IMR-90 (cell line): ENCODE data around the gene TENM3. TPM values are rescaled to one million over a fixed set of nuclear protein-coding genes. Genes with fewer than 3 reads are reported as not detected.

ENCODE experiments used
- ATAC-seq: fragments of 200-7000 bp; cut with Tn5 transposase; 2 replicates; pipeline ENCODE4 v1.9.1; 2020; ENCODE audit warnings: low read depth, mild to moderate bottlenecking, moderate library complexity
- BruUV-seq: library from RNA; stranded (reverse); fragments of 400-500 nt; replicated peaks from 2 replicates; lab custom pipeline; 2021; lab: Mats Ljungman, UMichigan
- CTCF ChIA-PET: fragments of 300-600 bp; formaldehyde crosslinking; extraction: SDS; loops from one replicate; lab custom pipeline; 2021; ENCODE audit warnings: antibody characterized with exemption; lab: Yijun Ruan, JAX
- POLR2A ChIA-PET: fragments of 300-600 bp; sonication (Branson Sonifier 250); formaldehyde crosslinking; loops from one replicate; lab custom pipeline; 2022; ENCODE audit warnings: antibody characterized with exemption; ENCODE audit not compliant: unreplicated experiment; lab: Charles Lee
- DNase-seq: peaks from one replicate; pipeline ENCODE4 v3.0.0; 2013
- H2AFZ ChIP-seq: replicated peaks from 2 replicates; pipeline ENCODE3; 2013; ENCODE audit warnings: low read length, mild to moderate bottlenecking; ENCODE audit not compliant: poor library complexity
- H2AK5ac ChIP-seq: 2 replicates; pipeline ENCODE4 v1.6.1; 2013; ENCODE audit warnings: low read depth, low read length, inconsistent platforms
- H2AK9ac ChIP-seq: replicated peaks from 2 replicates; pipeline ENCODE3; 2013; ENCODE audit warnings: mild to moderate bottlenecking, low read depth, low read length, moderate library complexity; ENCODE audit not compliant: poor library complexity
- H2BK120ac ChIP-seq: 2 replicates; pipeline ENCODE4 v1.6.1; 2013; ENCODE audit warnings: low read depth, low read length, inconsistent platforms
- H2BK15ac ChIP-seq: 3 replicates; pipeline ENCODE4 v1.6.1; 2013; ENCODE audit warnings: low read depth, low read length, inconsistent platforms
- H2BK20ac ChIP-seq: 2 replicates; pipeline ENCODE4 v1.6.1; 2013; ENCODE audit warnings: low read depth, mild to moderate bottlenecking, inconsistent platforms, low read length, moderate library complexity
- H2BK5ac ChIP-seq: 2 replicates; pipeline ENCODE4 v1.6.1; 2013; ENCODE audit warnings: mild to moderate bottlenecking, low read depth, low read length, inconsistent platforms; ENCODE audit not compliant: poor library complexity, severe bottlenecking
- H3K14ac ChIP-seq: replicated peaks from 2 replicates; pipeline ENCODE4 v1.6.1; 2013; ENCODE audit warnings: low read depth, low read length, inconsistent platforms
- H3K18ac ChIP-seq: 2 replicates; pipeline ENCODE4 v1.6.1; 2013; ENCODE audit warnings: low read depth, low read length, control low read depth
- H3K23ac ChIP-seq: 2 replicates; pipeline ENCODE4 v1.6.1; 2013; ENCODE audit warnings: low read depth, low read length, inconsistent platforms
- H3K27ac ChIP-seq: 2 replicates; pipeline ENCODE4 v1.5.1; 2013; ENCODE audit warnings: mild to moderate bottlenecking, control low read depth, low read length; ENCODE audit not compliant: insufficient read depth
- H3K27me3 ChIP-seq: 2 replicates; pipeline ENCODE4 v1.6.1; 2013; ENCODE audit warnings: low read length; ENCODE audit not compliant: control insufficient read depth, insufficient read depth
- H3K36me3 ChIP-seq: 2 replicates; pipeline ENCODE4 v1.6.1; 2013; ENCODE audit warnings: low read length, mixed read lengths; ENCODE audit not compliant: control insufficient read depth, insufficient read depth
- H3K4ac ChIP-seq: 2 replicates; pipeline ENCODE4 v1.6.1; 2013; ENCODE audit warnings: low read depth, low read length, inconsistent platforms
- H3K4me1 ChIP-seq: 2 replicates; pipeline ENCODE4 v1.6.1; 2013; ENCODE audit warnings: low read length, mixed read lengths; ENCODE audit not compliant: control insufficient read depth, insufficient read depth
- H3K4me2 ChIP-seq: 2 replicates; pipeline ENCODE4 v1.6.1; 2013; ENCODE audit warnings: low read depth, mild to moderate bottlenecking, control low read depth, low read length, moderate library complexity
- H3K4me3 ChIP-seq: 2 replicates; pipeline ENCODE4 v1.5.1; 2013; ENCODE audit warnings: low read depth, mild to moderate bottlenecking, control low read depth, low read length, moderate library complexity; ENCODE audit not compliant: insufficient read depth
- H3K56ac ChIP-seq: 2 replicates; pipeline ENCODE4 v1.6.1; 2013; ENCODE audit warnings: low read length, inconsistent platforms; ENCODE audit not compliant: insufficient read depth; ENCODE audit errors: extremely low read depth
- H3K79me1 ChIP-seq, 2 experiments: 2 replicates each; pipeline ENCODE4 v1.6.1; 2013; ENCODE audit warnings: low read length in 2 of 2, inconsistent platforms in 1 of 2, low read depth in 1 of 2
- H3K9ac ChIP-seq: 2 replicates; pipeline ENCODE4 v1.6.1; 2013; ENCODE audit warnings: low read depth, low read length, control low read depth
- H3K9me1 ChIP-seq: 2 replicates; pipeline ENCODE4 v1.6.1; 2013; ENCODE audit warnings: low read length, inconsistent platforms; ENCODE audit not compliant: insufficient read depth
- H3K9me3 ChIP-seq: 2 replicates; pipeline ENCODE4 v1.6.1; 2013; ENCODE audit warnings: low read length; ENCODE audit not compliant: control insufficient read depth, insufficient read depth
- H4K20me1 ChIP-seq: 2 replicates; pipeline ENCODE4 v1.6.1; 2013; ENCODE audit warnings: low read length, inconsistent platforms; ENCODE audit not compliant: insufficient read depth
- H4K5ac ChIP-seq: 2 replicates; pipeline ENCODE4 v1.6.1; 2013; ENCODE audit warnings: mild to moderate bottlenecking, low read depth, low read length, control low read depth
- H4K8ac ChIP-seq, 2 experiments: 2 replicates each; pipeline ENCODE4 v1.6.1; 2013; ENCODE audit warnings: low read depth in 2 of 2, low read length in 2 of 2, control low read depth in 1 of 2, inconsistent platforms in 1 of 2
- H4K91ac ChIP-seq: 2 replicates; pipeline ENCODE4 v1.6.1; 2013; ENCODE audit warnings: low read depth, low read length, inconsistent platforms; ENCODE audit not compliant: insufficient read depth
- BHLHE40 ChIP-seq: fragments of 150-350 bp; IDR thresholded peaks from 2 replicates; pipeline ENCODE4 v1.6.1; 2016; ENCODE audit warnings: mild to moderate bottlenecking, low read depth, low read length
- CEBPB ChIP-seq: IDR thresholded peaks from 2 replicates; pipeline ENCODE4 v1.6.1; 2012; ENCODE audit warnings: low read depth, low read length, improper control_type of control experiment
- CHD1 ChIP-seq: IDR thresholded peaks from 2 replicates; pipeline ENCODE4 v1.6.1; 2012; ENCODE audit warnings: low read depth, low read length, improper control_type of control experiment
- CTCF ChIP-seq: conservative IDR thresholded peaks from 2 replicates; pipeline ENCODE4 v1.5.1; 2012; ENCODE audit warnings: mild to moderate bottlenecking, low read depth, low read length, improper control_type of control experiment
- ELK1 ChIP-seq: fragments of 150-350 bp; IDR thresholded peaks from 2 replicates; pipeline ENCODE4 v1.6.1; 2016; ENCODE audit warnings: low read depth, mild to moderate bottlenecking, low read length, moderate library complexity, borderline replicate concordance
- FOS ChIP-seq: fragments of 150-350 bp; IDR thresholded peaks from 2 replicates; pipeline ENCODE4 v1.6.1; 2016; ENCODE audit warnings: low read depth, low read length
- MAFK ChIP-seq: IDR thresholded peaks from 2 replicates; pipeline ENCODE4 v1.6.1; 2012; ENCODE audit warnings: low read depth, low read length, improper control_type of control experiment
- MAZ ChIP-seq: IDR thresholded peaks from 2 replicates; pipeline ENCODE4 v1.6.1; 2012; ENCODE audit warnings: low read depth, mild to moderate bottlenecking, low read length, improper control_type of control experiment, moderate library complexity, borderline replicate concordance
- MXI1 ChIP-seq: IDR thresholded peaks from 2 replicates; pipeline ENCODE4 v1.6.1; 2012; ENCODE audit warnings: low read depth, mild to moderate bottlenecking, low read length, moderate library complexity, borderline replicate concordance
- NFE2L2 ChIP-seq: fragments of 150-350 bp; IDR thresholded peaks from 2 replicates; pipeline ENCODE4 v1.6.1; 2016; ENCODE audit warnings: low read depth, mild to moderate bottlenecking, low read length
- POLR2A ChIP-seq: IDR thresholded peaks from 2 replicates; pipeline ENCODE4 v1.6.1; 2012; ENCODE audit warnings: mild to moderate bottlenecking, low read depth, low read length
- RAD21 ChIP-seq: IDR thresholded peaks from 2 replicates; pipeline ENCODE4 v1.6.1; 2012; ENCODE audit warnings: low read length, improper control_type of control experiment
- RCOR1 ChIP-seq: IDR thresholded peaks from 2 replicates; pipeline ENCODE4 v1.6.1; 2012; ENCODE audit warnings: mild to moderate bottlenecking, low read length, improper control_type of control experiment; ENCODE audit not compliant: insufficient replicate concordance
- RFX5 ChIP-seq: IDR thresholded peaks from 2 replicates; pipeline ENCODE4 v1.8.0; 2012; ENCODE audit warnings: low read depth, mild to moderate bottlenecking, low read length, moderate library complexity
- SMC3 ChIP-seq: fragments of 150-350 bp; IDR thresholded peaks from 2 replicates; pipeline ENCODE4 v1.6.1; 2016; ENCODE audit warnings: low read depth, mild to moderate bottlenecking, antibody characterized with exemption, low read length, moderate library complexity
- USF2 ChIP-seq: fragments of 150-350 bp; IDR thresholded peaks from 2 replicates; pipeline ENCODE4 v1.6.1; 2017; ENCODE audit warnings: mild to moderate bottlenecking, antibody characterized with exemption, low read length, low read depth
- WGBS, 2 experiments: methylation state at CpG; one replicate each; pipeline versions ENCODE4 v1.1.5 to v1.1.7; 2013; ENCODE audit warnings: missing lambda C conversion rate in 2 of 2; ENCODE audit not compliant: insufficient read length in 1 of 2; ENCODE audit errors: extremely low coverage in 2 of 2; 5-methylcytosine and 5-hydroxymethylcytosine counted together
- dilution Hi-C: fragments of 300-500 bp; cut with HindIII; formaldehyde crosslinking; loops from one replicate; pipeline ENCODE4 v1.14.3; 2018; ENCODE audit warnings: low sequenced_read_pairs; ENCODE audit not compliant: unreplicated experiment
- in situ Hi-C: fragments of 300-500 bp; cut with MboI; formaldehyde crosslinking; loops from 3 replicates; pipeline ENCODE4 v1.14.3; 2019; ENCODE audit warnings: low sequenced_read_pairs, inconsistent platforms, mixed read lengths
- intact Hi-C: fragments of 100-400 bp; cut with micrococcal nuclease; formaldehyde crosslinking; loops from 2 replicates; pipeline ENCODE4 v1.10.0; 2022
- polyA plus RNA-seq, 3 experiments: library from polyadenylated mRNA; depleted of rRNA; stranded (reverse); fragments of >200 nt; gene quantifications; 2 replicates each; pipeline ENCODE4 v1.2.3, GENCODE V29; 2012; ENCODE audit warnings: low replicate concordance in 1 of 3
- total RNA-seq: library from RNA; depleted of rRNA; stranded (reverse); fragments of >200 nt; gene quantifications from 2 replicates; pipeline ENCODE4 v1.2.3, GENCODE V29; 2012

TENM3 gene
- total and polyA plus RNA-seq, 2 of the 4 experiments (the other 2 are of a cell fraction), result 29.9 to 173 TPM

- Histone ChIP-seq H4K5ac (no peak overlapping the region), H4K20me1 (no peaks in the 10 kb centered on the region), H2BK20ac (no peak overlapping the region), H3K4me1 (no peaks in the 10 kb centered on the region), H3K4me2 (no peak overlapping the region), H3K9me1 (no peaks in the 10 kb centered on the region), H3K14ac (no peak overlapping the region), H4K91ac (no peak overlapping the region), H2BK5ac (no peak overlapping the region), H3K27me3 (no peaks in the 10 kb centered on the region), H3K4ac (no peak overlapping the region), H3K27ac (no peak overlapping the region), H3K9me3 (no peaks in the 10 kb centered on the region), H3K79me1 (no peaks in the 10 kb centered on the region), H3K9ac (no peak overlapping the region), H2AFZ (no peak overlapping the region), H3K23ac (no peak overlapping the region), H2BK120ac (no peak overlapping the region), H2AK5ac (no peak overlapping the region), H3K36me3 (no peaks in the 10 kb centered on the region), H3K4me3 (no peak overlapping the region), H2BK15ac (no peak overlapping the region), H3K18ac (no peak overlapping the region), H2AK9ac (no peak overlapping the region), H3K56ac (no peak overlapping the region), H4K8ac (no peak overlapping the region)
- no CpG with 5 or more reads among the region's 4 CpGs for WGBS, 2 experiments
- in situ Hi-C loops (no loop called here), intact Hi-C loops (no loop called here), dilution Hi-C loops (no loop called here)
- BruUV-seq, result no TSS peak
- ATAC-seq, result no peak
- TF ChIP-seq NFE2L2 (no peak), RAD21 (no peak), CHD1 (no peak), CEBPB (no peak), MAFK (no peak), CTCF (no peak), MXI1 (no peak), ELK1 (no peak), POLR2A (no peak), FOS (no peak), BHLHE40 (no peak), SMC3 (no peak), RCOR1 (no peak), RFX5 (no peak), MAZ (no peak), USF2 (no peak)
- CTCF ChIA-PET, result no interaction called here
- no peak for DNase-seq
- POLR2A ChIA-PET, result interaction anchor here (0.6 kb wide), 1 partner anchor 182 kb away, joined by 6 read pairs; no protein-coding TSS in a partner anchor
Observed at GRCh38 chr4:182258441-182259000, 15.3 kb downstream of the TENM3 start.
